Loucy (cell line): ENCODE results near the gene MCF2L2.

Source experiments
- H2AFZ ChIP-seq: fragments of 200-600 bp; sonication (generic); 2 replicates; pipeline ENCODE4 v1.6.0; 2016; ENCODE audit warnings: antibody characterized with exemption, mild to moderate bottlenecking, low read length, moderate library complexity
- H3F3A ChIP-seq: fragments of 200-600 bp; 2 replicates; pipeline ENCODE4 v1.6.0; 2016; ENCODE audit warnings: antibody characterized with exemption, low read depth, mild to moderate bottlenecking
- H3K27me3 ChIP-seq: fragments of 200-600 bp; sonication (generic); 2 replicates; pipeline ENCODE4 v1.6.1; 2014; ENCODE audit warnings: low read length, mild to moderate bottlenecking; ENCODE audit not compliant: insufficient read depth, poor library complexity, severe bottlenecking
- H3K36me3 ChIP-seq: fragments of 200-600 bp; sonication (generic); 2 replicates; pipeline ENCODE4 v1.6.1; 2016; ENCODE audit warnings: low read length; ENCODE audit not compliant: insufficient read depth
- H3K4me1 ChIP-seq: fragments of 200-600 bp; sonication (generic); 2 replicates; pipeline ENCODE4 v1.5.1; 2014; ENCODE audit warnings: low read length, mild to moderate bottlenecking; ENCODE audit not compliant: insufficient read depth, poor library complexity, severe bottlenecking
- H3K4me2 ChIP-seq: fragments of 200-600 bp; sonication (generic); 2 replicates; pipeline ENCODE4 v1.6.0; 2014; ENCODE audit warnings: antibody characterized with exemption, low read length, low read depth, mild to moderate bottlenecking; ENCODE audit not compliant: poor library complexity, severe bottlenecking
- H3K4me3 ChIP-seq: fragments of 200-600 bp; sonication (generic); 2 replicates; pipeline ENCODE4 v1.5.1; 2014; ENCODE audit warnings: low read length, mild to moderate bottlenecking, mixed read lengths; ENCODE audit not compliant: poor library complexity, severe bottlenecking
- H3K79me2 ChIP-seq: fragments of 200-600 bp; sonication (generic); 2 replicates; pipeline ENCODE4 v1.6.1; 2014; ENCODE audit warnings: low read length; ENCODE audit not compliant: insufficient read depth
- H3K9ac ChIP-seq: fragments of 200-600 bp; sonication (generic); 2 replicates; pipeline ENCODE4 v1.6.0; 2014; ENCODE audit warnings: mild to moderate bottlenecking, low read depth, low read length, moderate library complexity; ENCODE audit not compliant: poor library complexity, severe bottlenecking
- H3K9me2 ChIP-seq: fragments of 200-600 bp; sonication (generic); replicated peaks from 2 replicates; pipeline ENCODE4 v1.6.1; 2016; ENCODE audit warnings: low read depth, low read length, mixed read lengths
- H3K9me3 ChIP-seq: fragments of 200-600 bp; sonication (generic); 2 replicates; pipeline ENCODE4 v1.6.1; 2014; ENCODE audit warnings: mild to moderate bottlenecking, antibody characterized with exemption, low read length, low read depth; ENCODE audit not compliant: insufficient read depth
- H4K20me1 ChIP-seq: fragments of 200-600 bp; sonication (generic); 2 replicates; pipeline ENCODE4 v1.6.0; 2014; ENCODE audit warnings: antibody characterized with exemption, low read length, mild to moderate bottlenecking; ENCODE audit not compliant: insufficient read depth, poor library complexity, severe bottlenecking
- EZH2phosphoT487 ChIP-seq: fragments of 200-600 bp; IDR thresholded peaks from 2 replicates; pipeline ENCODE4 v1.6.1; 2018; ENCODE audit warnings: antibody characterized with exemption, mild to moderate bottlenecking, moderate library complexity, borderline replicate concordance
- TF ChIP-seq, protein P1 (sequence below): fragments of 200-600 bp; sonication (generic); conservative IDR thresholded peaks from 2 replicates; pipeline ENCODE4 v1.5.1; 2014; ENCODE audit warnings: mild to moderate bottlenecking, antibody characterized with exemption, low read length

The MCF2L2 gene

GRCh38 chr3:183197734-183198133 is 230.7 kb downstream of the MCF2L2 start:
- no peaks in the 10 kb centered on the region for H3K36me3 ChIP-seq
- H3K4me1 ChIP-seq = peaks cover 11% of the 10 kb centered on the region
- no peaks in the 10 kb centered on the region for H3K9me2 ChIP-seq
- H3K9me3 ChIP-seq = no peaks in the 10 kb centered on the region
- no peak overlapping the region for H2AFZ ChIP-seq
- no peaks in the 10 kb centered on the region for H3F3A ChIP-seq
- no peak overlapping the region for H3K4me3 ChIP-seq
- no peaks in the 10 kb centered on the region for H4K20me1 ChIP-seq
- H3K4me2 ChIP-seq = no peak overlapping the region
- H3K27me3 ChIP-seq = no peaks in the 10 kb centered on the region
- H3K79me2 ChIP-seq = no peaks in the 10 kb centered on the region
- TF ChIP-seq, protein P1, sequence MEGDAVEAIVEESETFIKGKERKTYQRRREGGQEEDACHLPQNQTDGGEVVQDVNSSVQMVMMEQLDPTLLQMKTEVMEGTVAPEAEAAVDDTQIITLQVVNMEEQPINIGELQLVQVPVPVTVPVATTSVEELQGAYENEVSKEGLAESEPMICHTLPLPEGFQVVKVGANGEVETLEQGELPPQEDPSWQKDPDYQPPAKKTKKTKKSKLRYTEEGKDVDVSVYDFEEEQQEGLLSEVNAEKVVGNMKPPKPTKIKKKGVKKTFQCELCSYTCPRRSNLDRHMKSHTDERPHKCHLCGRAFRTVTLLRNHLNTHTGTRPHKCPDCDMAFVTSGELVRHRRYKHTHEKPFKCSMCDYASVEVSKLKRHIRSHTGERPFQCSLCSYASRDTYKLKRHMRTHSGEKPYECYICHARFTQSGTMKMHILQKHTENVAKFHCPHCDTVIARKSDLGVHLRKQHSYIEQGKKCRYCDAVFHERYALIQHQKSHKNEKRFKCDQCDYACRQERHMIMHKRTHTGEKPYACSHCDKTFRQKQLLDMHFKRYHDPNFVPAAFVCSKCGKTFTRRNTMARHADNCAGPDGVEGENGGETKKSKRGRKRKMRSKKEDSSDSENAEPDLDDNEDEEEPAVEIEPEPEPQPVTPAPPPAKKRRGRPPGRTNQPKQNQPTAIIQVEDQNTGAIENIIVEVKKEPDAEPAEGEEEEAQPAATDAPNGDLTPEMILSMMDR = no peak
- no peak for TF ChIP-seq EZH2phosphoT487
- no peak overlapping the region for H3K9ac ChIP-seq

DNA sequence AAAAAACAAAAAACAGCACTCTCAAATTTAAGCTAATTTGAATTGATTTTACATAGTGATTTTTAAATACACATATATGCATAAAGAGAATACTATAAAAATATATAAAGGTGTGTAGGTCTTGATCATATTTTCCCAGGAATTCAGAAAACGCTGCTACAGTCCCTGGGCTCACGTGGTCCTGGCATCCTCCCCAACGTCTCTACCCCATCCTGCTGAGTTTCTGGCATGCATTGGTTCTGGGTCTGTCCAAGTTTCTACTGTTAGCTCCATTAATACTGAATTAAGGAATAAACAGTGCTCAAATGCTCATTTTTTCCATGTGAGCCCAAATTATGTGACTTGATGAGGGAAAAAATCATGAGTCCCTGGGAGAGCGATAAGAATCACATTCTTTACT is 233.2 kb downstream of the MCF2L2 start:
- no peak overlapping the region for H3K4me3 ChIP-seq
- H3K4me2 ChIP-seq = no peak overlapping the region
- no peaks in the 10 kb centered on the region for H4K20me1 ChIP-seq
- no peaks in the 10 kb centered on the region for H3F3A ChIP-seq
- no peak overlapping the region for H2AFZ ChIP-seq
- H3K79me2 ChIP-seq = no peaks in the 10 kb centered on the region
- H3K27me3 ChIP-seq = no peaks in the 10 kb centered on the region
- H3K9me2 ChIP-seq = no peaks in the 10 kb centered on the region
- TF ChIP-seq EZH2phosphoT487 = no peak
- TF ChIP-seq, protein P1 = no peak
- H3K9me3 ChIP-seq = no peaks in the 10 kb centered on the region
- no peaks in the 10 kb centered on the region for H3K36me3 ChIP-seq
- H3K4me1 ChIP-seq = no peaks in the 10 kb centered on the region
- no peak overlapping the region for H3K9ac ChIP-seq

DNA sequence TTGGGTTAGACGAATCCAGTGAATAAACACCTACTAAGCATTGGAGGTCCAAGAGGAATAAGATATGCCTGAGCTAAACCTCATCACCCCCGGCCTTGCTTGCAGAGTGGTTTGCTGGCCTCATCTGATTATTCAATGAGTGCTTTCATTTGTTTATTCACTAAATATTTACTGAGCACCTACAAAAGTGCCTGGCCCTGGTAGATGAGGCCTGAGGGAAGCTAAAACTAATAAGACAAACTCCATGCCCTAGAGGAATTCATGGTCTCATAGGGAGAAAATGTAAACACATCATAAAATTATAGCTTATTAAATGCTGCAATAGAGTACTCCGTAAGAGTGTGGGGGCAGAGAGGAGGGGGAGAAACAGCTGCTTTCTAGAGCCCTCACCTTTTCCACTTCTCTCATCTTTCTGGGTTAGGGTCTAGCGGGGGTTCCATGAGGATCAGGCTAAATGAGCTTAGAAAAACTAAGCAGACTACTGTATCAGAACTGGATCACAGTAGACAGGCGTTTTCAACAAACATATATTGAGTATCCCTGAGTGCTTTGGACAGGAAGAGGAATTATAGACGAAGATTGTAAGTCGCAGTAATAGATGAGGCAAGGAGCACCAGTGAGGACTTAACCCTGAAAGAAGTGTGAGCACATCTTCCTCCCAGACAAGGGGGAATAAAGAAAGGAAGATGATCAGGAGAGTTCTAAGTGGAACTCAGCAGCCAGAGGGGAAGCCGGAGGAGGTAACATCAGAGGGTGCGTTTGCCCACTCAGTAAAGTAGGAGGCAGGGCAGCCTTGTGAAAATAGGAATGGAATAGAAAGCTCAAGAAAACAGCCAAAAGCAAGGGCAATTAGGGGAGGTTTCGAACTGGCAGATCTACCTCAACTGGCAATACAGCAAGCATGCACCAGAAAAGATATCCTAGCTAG is 234.4 kb downstream of the MCF2L2 start:
- Histone ChIP-seq H3K4me3 (no peak overlapping the region), H3K9ac (no peak overlapping the region), H2AFZ (no peak overlapping the region), H3K9me3 (no peaks in the 10 kb centered on the region), H3K9me2 (no peaks in the 10 kb centered on the region), H3F3A (no peaks in the 10 kb centered on the region), H3K79me2 (no peaks in the 10 kb centered on the region), H3K36me3 (no peaks in the 10 kb centered on the region), H4K20me1 (no peaks in the 10 kb centered on the region), H3K4me1 (no peaks in the 10 kb centered on the region), H3K27me3 (no peaks in the 10 kb centered on the region), H3K4me2 (no peak overlapping the region)
- TF ChIP-seq EZH2phosphoT487 = no peak
- TF ChIP-seq, protein P1 = no peak
